Measurements from ENCODE around the gene GATAD2A.

Gene GATAD2A

GRCh38 chr19:19545707-19546106 lies 140.2 kb downstream of the GATAD2A start:
- TF ChIP-seq, protein P1, sequence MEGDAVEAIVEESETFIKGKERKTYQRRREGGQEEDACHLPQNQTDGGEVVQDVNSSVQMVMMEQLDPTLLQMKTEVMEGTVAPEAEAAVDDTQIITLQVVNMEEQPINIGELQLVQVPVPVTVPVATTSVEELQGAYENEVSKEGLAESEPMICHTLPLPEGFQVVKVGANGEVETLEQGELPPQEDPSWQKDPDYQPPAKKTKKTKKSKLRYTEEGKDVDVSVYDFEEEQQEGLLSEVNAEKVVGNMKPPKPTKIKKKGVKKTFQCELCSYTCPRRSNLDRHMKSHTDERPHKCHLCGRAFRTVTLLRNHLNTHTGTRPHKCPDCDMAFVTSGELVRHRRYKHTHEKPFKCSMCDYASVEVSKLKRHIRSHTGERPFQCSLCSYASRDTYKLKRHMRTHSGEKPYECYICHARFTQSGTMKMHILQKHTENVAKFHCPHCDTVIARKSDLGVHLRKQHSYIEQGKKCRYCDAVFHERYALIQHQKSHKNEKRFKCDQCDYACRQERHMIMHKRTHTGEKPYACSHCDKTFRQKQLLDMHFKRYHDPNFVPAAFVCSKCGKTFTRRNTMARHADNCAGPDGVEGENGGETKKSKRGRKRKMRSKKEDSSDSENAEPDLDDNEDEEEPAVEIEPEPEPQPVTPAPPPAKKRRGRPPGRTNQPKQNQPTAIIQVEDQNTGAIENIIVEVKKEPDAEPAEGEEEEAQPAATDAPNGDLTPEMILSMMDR (IDR thresholded peaks at IDR 0.05), result no peak

- TF ChIP-seq, protein P1 (IDR thresholded peaks at IDR 0.05), result no peak
These were observed 141.3 kb downstream of the GATAD2A start for GRCh38 chr19:19546751-19547162.

DNA sequence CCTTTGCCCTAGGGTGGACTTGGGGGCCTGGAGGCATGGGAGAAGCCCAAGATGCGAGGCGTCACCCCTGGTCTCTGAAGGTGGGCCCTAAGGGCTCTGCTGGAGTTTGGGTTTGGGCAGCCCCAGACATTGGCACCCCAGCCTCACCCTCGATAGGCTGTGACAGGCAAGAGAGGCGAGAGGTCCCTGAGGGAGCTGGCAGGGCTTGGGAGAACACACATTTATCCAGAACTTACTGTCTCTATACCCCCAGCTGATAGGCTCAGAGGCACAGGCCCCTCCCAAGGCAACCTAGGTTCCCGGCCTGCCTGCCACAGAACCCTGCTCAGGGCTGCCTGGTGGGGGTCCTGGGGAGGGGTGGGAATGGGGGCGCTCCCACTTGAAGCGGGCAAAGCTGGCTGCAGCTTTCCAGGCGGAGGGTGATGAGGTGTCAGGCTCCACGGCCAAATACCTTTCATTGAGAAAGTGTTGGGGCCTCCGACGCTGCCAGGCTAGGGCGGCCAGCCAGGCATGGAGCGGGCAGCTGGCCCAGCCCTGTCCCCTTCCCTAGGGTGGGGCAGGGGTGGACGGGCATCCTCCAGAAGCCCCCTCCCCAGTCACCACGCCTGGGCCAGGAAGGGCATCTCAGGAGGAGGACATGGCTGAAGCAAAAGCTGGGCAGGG lies 142.3 kb downstream of the GATAD2A start:
- TF ChIP-seq, protein P1 (IDR thresholded peaks at IDR 0.05), result no peak

GRCh38 chr19:19548915-19549759 lies 143.7 kb downstream of the GATAD2A start:
- TF ChIP-seq, protein P1 (IDR thresholded peaks at IDR 0.05), result no peak

- TF ChIP-seq, protein P1 (IDR thresholded peaks at IDR 0.05), result no peak
These were observed 144.5 kb downstream of the GATAD2A start for GRCh38 chr19:19549804-19550464.

GRCh38 chr19:19550485-19550929 lies 145.0 kb downstream of the GATAD2A start:
- TF ChIP-seq, protein P1 (IDR thresholded peaks at IDR 0.05), result no peak

- TF ChIP-seq, protein P1 (IDR thresholded peaks at IDR 0.05), result no peak
These were observed 145.7 kb downstream of the GATAD2A start for GRCh38 chr19:19550972-19551852.

Measured in LNCAP (cell line).